HG03139 (cell line): ENCODE measurements around the gene CCNK.

Source experiments
- ATAC-seq: cut with Tn5 transposase; IDR thresholded peaks from one replicate; pipeline ENCODE4 v1.9.1; 2021; ENCODE audit not compliant: unreplicated experiment

Gene CCNK

DNA sequence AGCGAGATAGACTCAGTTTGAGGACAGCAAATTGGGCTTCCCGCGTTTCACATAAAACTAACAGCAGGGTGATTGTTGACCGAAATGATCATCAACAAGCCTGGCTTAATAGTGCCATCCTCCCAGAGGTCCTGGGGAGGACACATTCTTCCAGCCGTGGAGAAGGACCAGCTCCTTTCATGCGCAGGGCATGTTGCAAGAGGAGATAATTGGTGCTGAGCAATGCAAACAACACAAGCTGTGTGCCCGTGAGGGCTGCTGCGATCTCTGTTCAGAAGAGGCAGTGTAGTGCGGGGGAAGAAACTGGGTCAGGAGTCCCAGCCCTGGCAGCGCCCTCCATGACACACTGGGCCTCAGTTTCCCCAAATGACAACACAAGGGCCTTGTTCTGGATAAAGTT is 68.5 kb downstream of the CCNK start:
- no peak for ATAC-seq

DNA sequence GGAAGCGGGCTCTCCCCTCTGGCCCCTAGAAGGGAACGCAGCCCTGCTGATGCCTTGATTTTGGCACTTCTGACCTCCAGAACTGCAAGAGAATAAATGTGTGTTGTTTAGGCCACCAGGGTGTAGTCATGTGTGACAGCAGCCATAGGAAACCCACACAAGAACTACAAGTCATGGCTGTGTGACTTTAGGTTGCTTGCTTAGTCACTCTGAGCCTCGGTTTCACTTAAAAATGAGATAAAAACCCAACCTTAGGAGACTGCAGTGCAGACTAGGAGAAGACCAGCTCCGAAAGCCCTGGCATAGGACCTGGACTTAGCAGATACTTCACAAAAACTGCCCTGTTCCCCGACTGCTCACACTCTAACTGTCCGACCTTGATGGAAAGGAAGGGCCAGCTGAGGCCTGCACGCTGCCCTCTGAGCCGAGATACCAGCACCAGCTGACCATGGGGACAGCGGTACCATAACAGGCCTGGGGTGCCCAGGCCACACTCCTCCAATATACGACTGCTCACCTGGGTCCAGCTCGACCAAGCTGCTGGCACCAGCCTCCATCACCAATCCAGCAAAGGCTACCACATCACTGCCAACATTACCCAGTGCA is 69.3 kb downstream of the CCNK start:
- no peak for ATAC-seq

DNA sequence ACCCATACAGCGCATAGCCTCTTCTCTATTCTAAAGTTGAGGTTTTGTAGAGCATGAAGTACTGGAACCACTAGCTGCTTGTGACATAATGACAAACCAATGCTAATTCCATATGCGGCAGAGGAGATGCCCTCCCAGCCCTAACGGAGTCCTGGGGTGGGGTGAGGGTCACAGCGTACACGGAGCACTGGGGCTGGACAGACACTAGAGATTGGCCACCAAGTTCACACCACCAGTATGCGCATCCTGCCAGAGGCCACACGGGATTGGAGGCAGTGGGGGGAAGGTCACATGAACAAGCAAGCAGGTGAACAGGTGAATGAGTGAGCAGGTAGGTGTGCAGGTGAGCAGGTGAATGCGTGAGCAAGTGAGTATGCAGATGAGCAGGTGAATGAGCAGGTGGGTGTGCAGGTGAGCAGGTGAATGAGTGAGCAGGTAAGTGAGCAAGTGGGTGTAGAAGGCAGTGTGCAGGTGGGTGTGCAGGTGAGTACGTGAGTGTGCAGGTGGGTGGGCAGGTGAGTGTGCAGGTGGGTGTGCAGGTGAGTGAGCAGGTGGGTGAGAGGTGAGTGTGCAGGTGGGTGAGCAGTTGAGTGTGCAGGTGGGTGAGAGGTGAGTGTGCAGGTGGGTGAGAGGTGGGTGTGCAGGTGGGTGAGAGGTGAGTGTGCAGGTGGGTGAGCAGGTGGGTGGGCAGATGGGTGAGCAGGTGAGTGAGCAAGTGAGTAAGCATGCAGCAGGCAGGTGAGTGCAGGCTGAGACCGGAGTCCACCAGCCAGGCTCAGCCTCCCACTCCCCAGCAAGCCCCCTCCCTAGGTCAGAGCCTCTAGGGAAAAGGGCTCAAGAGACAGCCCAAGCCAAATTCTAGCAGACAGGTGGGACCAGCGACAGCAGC is 70.1 kb downstream of the CCNK start:
- ATAC-seq = no peak

DNA sequence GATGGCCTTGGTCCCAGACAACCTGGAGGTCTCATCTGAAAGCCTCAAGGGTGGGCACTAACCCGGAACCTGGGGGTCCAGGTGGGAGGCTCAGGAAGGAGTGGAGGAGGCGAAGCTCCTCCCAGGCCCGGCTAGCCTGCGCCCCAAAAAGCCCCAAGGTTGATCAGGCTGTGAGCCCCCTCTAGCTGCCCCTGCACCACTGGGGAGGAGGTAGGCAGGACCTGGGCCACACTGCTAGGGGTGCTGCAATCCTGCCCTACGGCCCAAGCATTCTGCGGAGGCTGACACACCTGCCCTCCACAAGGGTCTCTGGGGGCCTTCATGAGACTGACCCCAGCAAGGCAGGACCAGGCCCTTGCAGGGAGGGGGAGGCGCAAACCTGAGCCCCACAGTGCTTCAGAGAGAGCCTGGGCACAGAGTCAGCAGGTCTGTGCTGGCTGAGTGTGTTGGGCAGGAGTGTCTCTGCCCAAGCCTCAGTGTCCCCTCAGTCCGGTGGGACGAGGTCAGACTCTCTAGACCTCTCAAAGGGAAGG is 70.9 kb downstream of the CCNK start:
- no peak for ATAC-seq

DNA sequence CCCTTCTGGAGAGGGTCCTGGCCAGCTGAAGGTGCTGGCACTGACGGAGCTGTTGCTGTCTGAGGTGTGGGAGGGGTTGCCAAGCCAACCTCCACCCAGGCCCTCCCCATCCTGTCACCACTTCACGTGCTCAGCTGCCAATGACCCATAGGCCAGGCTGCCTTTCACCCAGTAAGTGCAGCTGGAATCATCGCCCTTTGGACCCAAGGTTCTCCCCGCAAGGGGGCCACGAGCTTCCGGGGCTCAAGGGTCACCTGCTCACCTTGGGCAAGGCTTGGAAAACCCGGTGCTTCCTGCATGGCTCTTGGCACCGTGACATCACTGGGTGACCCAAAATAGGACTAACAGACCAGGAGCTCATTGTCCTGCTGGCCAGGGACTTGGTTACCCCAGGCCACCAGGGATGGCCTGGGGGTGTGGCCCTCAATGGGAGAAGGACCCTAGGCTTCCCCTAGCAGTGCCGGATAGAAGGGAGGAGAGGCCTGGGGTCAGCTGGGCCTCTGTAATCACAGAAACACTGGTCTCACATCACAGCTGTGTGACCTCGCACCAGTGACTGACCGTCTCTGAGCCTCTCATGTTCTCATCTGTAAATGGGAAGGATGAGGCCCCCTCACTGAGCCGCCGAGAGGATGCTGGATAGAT is 71.5 kb downstream of the CCNK start:
- no peak for ATAC-seq

DNA sequence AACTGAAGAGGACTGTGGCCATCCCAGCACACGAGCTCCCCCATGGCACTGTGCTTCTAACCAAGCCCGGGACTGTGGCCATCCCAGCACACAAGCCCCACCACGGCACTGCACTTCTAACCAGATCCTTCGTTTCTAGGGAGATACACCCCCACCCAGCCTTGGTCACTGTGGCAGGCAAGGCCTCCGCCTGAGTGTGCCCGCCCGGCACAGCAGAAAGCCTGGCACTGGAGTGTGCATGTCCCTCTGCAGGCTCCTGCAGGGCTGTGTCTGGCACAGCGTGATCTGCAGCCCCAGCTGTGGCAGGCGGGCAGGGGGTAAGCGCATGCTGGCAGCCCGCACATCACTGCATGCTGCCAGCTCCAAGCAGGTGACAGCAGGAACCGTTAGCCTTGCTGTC is 73.0 kb downstream of the CCNK start:
- ATAC-seq = no peak

DNA sequence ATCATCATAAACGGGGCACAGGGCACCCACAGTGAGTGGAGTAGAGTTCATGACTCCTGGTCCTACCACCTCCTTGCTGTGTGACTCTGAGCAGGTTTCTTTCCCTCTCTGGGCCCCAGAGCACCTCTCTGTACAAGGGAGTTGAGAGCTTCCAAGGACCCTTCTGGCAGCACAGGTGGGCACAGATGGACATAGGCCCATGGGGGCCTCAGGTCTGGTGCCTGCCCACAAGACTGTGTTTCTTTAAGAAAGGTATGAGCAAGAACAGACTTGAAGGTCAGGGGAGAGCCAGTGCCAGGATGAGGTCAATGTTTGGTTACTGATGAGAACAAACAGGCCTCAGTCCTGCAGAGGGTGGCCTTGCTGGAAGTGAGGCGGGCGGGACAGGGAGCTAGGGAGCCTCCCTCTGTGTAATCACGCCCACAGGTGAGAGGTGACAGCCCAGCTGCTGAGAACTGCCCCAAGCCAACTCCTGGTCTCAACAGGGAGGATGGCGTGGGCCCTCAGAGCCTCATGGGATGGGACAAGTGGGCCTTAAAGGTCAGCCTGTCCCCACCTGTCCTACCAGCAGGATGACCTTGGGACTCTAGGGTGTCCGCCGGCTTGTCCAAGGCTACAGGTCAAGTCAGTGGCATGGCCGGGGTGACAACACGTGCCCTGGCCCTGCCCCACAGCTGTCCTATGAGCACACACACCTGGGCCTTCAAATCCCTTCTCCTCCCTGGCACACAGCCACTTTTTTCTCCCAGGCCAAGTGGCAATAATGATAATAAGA is 73.7 kb downstream of the CCNK start:
- no peak for ATAC-seq

DNA sequence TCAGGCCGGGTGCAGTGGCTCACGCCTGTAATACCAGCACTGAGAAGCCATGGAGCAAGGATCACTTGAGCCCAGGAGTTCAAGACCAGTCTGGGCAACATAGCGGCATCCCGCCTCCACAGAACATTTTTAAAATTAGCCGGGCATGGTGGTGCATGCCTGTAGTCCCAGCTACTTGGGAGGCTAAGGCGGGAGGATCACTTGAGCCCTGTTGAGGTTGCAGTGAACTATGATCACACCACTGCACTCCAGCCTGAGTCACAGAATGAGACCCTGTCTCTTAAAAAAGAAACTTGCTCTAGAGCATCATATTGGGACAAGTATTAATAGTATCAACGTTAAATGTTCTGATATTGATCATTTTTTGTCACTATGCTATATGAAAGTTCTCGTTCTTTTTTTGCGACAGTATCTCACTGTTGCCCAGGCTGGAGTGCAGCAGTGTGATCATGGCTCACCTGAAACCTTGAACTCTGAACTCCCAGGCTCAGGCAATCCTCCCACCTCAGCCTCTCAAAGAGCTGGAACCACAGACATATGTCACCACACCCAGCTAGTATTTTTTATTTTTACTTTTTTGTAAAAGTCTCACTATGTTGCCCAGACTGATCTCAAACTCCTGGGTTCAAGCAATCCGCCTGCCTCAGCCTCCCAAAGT is 75.1 kb downstream of the CCNK start:
- ATAC-seq = no peak

DNA sequence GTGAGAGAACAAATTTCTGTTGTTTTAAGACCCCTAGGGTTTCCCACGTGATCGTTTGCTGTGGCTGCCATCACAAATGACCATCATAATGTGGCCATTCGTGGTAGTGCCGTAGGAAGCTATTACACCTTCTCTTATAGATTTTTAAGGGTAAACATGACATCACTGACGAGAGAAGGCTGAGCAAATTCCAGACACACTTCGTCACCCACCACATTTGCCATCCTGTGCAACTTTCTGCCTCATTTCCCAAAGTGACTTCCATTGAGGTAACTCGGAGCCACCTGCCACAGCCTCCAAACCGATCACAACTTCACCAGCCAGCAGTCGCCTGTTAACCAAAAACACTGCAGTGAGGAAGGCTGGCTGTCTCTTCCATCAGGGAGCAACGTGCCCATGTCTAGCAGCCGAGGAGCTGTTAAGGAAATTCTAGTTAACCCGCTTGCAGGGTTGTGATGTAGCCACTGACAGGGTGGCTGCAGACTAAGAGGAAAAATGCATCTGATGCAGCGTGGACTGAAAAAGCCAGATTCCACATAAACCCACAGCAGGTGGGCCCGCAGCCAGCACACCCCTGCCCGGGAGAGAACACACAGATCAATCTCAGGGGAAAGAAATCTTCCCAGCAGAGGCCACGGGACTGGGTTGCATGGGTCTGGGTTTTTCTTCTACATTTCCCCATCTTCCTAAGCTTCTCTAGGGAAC is 78.2 kb downstream of the CCNK start:
- ATAC-seq = no peak

DNA sequence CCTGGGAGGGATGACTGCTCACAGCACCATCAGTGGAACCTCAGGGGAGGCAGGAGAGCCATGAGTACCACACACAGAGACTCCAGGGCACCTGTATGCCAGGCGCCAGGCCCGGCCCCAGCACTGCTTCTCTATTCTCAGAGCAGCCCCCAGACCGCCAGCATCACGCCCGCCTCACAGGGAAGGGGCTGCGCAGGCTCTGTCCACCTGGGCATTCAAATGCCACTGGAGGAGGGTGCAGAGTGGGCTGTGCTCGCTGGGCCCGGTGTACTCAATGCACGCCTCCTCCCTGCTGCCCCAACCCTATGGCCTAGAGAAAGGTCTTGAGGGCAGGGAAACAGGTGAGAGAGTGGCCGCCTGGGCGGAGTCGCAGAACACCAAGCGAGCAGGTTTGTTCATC is 79.2 kb downstream of the CCNK start:
- ATAC-seq = no peak

DNA sequence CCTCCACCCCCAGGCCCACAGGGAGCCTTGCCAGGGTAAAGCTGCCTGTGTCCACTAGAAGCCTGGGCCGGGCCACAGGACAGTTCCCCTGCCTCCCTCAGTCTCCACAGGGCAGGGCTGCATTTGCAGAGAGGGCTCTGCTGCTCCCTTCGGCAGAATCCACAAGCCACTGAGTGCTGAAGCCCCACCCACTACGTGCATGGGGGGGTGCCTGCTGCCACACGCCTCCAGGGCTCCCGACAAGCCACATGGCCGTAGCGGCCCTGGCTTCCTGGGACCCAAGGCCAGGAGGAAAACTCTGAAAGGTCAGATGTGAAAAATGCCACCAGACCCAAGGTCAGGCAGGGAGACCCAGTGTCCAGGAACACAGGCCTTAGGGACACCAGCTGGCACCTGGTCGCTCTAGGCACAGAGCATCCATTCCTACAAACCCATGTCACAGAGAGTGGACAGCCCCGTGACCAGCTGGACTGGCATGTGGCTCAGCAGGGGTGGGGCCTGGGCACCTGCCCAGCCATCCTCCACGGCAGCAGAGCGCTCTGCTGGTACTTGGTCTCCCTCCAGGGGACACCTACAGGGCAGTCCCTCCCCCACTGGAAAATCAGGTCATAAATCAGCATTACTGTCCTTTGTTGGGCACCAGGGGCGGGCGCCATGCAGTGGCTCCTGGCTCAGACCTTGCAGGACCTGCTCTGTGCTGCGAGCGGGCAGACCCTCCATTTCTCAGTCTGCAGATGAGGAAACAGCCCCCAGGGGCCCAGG is 79.9 kb downstream of the CCNK start:
- ATAC-seq = no peak

DNA sequence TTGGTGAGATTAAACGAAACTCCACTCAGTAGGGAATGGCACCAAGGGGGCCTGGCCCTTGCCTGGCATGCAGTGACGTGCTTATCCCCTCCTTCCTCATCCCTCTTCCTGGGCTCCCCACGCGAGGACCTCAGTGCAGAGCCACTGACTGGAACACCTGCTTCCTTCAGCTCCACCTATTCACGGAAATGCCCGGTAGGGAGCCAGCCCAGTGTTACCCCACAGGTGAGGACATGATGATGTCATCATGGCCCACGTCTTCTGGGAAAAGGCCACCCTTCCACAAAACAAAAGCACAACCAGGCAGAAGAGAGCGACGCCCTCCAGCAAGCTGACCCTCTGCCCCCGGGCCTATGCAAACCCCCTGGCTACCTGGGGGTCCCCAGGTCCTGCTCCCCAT is 80.7 kb downstream of the CCNK start:
- ATAC-seq = no peak
